Activated naive CD4-positive, alpha-beta T cell treated with Interleukin-2 at 50 U/mL for 16 hours (primary cell): ENCODE measurements around the gene DESI2.
"Not testable (repeated sequence)": the region's sequence is repeated elsewhere in the genome, so short reads cannot be mapped to it uniquely, and the experiment has no call there.

Source experiments
- DNase-seq: peaks from one replicate; pipeline ENCODE4 v3.0.0-alpha.2; 2020

The DESI2 gene

DNA sequence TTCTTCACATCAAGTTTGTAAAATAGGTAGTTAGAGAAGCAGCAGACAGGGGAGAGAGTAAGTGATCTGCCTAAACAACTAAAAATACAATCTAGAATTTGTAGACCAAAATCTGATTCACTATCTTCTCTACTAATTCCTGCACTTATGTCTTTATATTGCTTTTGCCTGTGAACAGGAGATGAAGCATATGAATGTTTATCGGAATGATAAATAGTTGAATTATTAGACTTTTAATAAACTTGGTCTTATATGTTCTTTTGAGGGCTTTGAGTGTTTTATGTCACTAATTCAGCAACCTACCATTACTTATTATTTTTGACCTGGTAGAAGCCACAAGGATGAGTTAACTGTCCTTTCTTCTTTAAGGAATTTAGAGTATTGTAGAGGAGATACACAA is 2.3 kb downstream of the DESI2 start:
- DNase-seq = no peak

DNA sequence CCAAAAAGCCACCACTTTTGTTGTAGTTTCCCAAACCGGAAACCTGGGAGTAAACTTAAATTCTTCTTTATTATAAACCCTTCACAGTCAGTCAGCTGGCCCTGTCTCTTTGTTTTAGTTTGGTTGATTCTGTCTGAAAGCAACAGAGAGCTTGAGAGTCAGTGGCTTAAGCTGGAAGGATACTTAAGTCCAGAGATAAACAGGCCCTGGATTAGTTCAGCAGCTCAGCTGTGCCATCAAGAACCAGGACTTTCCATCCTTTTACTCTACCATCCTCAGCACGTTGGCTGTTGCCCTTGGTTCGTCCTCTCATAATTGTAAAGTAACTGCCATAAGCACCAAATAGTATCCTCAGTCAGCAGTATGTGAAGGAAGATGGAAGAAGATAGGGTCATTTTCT is 4.5 kb downstream of the DESI2 start:
- DNase-seq = no peak

DNA sequence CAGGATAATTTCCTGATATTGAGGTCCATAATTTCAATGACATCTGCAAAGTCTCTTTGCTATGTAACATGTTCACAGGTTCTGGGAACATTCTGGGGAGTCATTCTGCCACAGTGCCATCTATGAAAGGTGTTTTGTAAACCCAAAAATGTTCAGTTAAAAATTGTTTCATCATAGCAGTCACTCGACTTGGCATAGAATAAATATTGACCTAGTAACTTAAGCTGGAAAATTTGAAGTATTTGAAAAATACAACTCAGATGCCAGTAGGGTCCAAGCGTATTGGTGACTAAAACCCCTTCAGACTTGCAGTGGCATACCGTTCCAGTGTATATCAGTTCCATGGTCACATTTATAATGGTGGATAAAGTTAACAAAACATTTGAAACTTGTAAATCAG is 6.8 kb downstream of the DESI2 start:
- DNase-seq = no peak

DNA sequence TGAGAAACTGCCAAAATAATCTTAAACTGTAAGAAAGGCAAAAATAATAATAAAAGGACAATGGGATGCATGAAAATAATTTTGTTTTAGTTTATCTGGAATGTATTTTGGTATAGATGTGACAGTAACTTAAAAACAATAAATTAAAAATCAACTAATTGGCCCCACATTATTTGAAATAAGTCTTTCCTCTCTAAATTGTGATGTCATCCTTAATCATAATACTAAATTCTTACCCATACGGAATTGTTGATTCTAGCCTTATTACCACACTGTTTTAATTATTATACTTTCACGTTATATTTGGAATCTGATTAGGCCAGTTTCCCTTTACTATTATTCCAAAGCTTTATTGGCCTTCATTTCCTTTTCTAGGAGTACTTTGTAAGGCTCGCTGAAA is 7.7 kb downstream of the DESI2 start:
- no peak for DNase-seq

DNA sequence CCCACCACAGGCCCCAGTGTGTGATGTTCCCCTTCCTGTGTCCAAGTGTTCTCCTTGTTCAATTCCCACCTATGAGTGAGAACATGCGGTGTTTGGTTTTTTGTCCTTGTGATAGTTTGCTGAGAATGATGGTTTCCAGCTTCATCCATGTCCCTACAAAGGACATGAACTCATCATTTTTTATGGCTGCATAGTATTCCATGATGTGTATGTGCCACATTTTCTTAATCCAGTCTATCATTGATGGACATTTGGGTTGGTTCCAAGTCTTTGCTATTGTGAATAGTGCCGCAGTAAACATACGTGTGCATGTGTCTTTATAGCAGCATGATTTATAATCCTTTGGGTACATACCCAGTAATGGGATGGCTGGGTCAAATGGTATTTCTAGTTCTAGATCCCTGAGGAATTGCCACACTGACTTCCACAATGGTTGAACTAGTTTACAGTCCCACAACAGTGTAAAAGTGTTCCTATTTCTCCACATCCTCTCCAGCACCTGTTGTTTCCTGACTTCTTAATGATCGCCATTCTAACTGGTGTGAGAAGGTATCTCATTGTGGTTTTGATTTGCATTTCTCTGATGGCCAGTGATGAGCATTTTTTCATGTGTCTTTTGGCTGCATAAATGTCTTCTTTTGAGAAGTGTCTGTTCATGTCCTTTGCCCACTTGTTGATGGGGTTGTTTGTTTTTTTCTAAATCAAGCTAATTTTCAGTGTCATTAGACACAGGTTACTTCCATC is 8.8 kb downstream of the DESI2 start:
- not testable (repeated sequence) for DNase-seq

DNA sequence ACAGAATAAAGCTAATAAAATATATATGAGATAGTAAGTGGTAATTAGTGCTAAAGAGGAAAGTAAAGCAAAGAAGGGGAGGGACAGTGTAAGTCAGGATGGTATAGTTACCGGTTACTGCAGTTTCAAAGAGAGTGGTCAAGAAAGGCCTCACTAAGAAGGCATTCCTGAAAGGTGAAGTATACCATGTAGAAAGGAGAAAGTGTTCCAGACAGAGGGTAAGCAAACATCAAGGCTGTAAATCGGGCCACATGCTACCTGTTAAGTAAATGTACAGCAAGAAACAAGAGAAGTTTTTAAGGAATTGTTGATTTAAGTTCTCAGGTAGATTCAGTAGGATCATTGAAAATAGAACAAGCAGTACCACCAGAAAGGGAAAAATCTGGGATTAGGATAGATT is 9.7 kb downstream of the DESI2 start:
- no peak for DNase-seq

GRCh38 chr1:244664353-244664752 is 11.4 kb downstream of the DESI2 start:
- no peak for DNase-seq

GRCh38 chr1:244665771-244666217 is 12.9 kb downstream of the DESI2 start:
- DNase-seq = no peak

DNA sequence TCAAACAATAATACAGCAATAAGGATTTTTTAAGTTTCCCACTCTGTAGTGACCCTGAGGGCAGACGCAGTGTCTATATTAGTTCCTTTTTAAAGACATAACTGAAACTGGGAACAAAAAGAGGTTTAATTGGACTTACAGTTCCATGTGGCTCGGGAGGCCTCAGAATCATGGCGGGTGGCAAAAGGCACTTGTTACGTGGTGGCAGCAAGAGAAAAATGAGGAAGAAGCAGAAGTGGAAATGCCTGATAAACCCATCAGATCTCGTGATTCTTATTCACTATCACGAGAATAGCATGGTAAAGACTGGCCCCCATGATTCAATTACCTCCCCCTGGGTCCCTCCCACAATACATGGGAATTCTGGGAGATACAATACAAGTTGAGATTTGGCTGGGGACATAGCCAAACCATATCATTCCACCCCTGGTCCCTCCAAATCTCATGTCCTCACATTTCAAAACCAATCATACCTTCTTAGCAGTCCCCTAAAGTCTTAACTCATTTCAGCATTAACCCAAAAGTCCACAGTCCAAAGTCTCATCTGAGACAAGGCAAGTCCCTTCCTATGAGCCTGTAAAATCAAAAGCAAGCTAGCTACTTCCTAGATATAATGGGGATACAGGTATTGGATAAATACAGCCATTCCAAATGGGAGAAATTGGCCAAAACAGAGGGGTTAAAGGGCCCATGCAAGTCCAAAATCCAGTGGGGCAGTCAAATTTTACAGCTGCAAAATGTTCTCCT is 13.9 kb downstream of the DESI2 start:
- not testable (repeated sequence) for DNase-seq

DNA sequence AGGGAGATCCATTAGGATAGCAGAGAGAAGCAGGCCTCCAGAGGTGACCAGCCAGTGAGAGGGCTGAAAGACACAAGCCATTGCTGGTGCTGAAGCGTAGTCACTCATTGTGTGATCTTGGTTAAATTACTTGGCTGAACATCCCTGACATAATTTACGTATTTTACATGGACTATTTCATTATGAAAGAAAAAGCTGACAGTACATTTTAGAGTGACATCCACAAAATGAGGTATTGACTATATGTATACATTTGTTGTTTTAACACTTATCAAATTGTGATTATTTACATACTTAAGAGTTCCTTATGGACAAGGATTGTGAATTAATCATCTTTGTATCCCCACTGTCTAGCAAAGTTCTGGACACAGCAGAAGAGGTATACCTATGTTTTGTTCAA is 14.9 kb downstream of the DESI2 start:
- no peak for DNase-seq

- no peak for DNase-seq
Measured at GRCh38 chr1:244672946-244673682, 20.2 kb downstream of the DESI2 start.

GRCh38 chr1:244674446-244674845 is 21.5 kb downstream of the DESI2 start:
- no peak for DNase-seq

DNA sequence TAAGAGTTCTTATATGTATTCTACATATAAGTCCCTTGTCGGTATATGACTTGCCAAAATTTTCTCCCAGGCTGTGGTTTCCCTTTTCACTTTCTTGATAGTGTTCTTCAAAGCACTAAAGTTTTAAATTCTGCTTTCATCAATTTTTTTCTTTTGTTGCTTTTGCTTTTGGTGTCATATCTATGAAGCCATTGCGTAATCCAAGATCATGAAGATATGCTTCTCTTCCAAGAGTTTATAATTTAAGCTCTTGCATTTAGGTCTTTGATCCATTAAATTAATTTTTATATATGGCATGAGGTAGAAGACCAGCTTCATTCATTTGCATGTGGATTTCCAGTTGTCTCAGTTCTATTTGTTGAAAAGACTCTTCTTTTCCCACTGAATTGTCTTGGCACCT is 22.2 kb downstream of the DESI2 start:
- no peak for DNase-seq

DNA sequence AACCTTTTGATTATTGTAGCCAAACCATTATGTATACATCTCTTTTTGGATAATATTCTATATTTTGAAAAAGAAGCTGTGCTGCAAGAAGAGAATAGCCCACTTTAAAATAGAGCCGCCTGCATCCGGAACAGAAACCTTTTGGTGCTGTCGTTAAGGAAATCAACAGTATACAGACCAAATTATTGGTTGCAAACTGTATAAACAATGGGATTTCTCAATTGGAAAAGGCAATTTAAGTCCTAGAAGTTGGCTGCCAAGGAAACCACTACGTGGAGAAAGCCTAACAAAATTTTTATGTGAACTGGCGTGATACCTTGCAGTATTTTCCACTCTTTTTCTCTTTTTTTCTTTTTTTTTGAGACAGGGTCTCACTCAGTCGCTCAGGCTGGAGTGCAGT is 25.8 kb downstream of the DESI2 start:
- no peak for DNase-seq

- DNase-seq = no peak
Measured at GRCh38 chr1:244680667-244681066, 27.7 kb downstream of the DESI2 start.

GRCh38 chr1:244682087-244682486 is 29.2 kb downstream of the DESI2 start:
- DNase-seq = not testable (repeated sequence)

GRCh38 chr1:244695937-244696336 is 43.0 kb downstream of the DESI2 start:
- no peak for DNase-seq

DNA sequence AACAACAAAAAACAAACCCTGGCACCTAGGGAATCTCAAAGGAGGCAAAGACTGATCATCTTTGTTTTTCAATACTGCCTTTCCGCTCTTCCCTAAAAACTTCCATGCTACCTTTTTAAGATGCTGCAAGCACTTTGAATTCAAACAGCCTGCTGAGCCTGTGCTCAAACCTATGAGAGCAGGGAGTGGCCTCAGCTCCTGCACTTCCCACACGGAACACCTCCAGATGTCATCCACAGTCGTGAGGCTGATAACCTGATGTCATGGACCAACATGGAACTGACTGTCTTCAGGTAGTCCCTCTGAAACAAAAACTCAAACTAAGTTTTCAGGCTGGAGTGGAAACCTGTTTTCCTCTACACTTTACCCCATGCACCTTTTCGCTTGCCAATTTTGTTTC is 46.8 kb downstream of the DESI2 start:
- no peak for DNase-seq

DNA sequence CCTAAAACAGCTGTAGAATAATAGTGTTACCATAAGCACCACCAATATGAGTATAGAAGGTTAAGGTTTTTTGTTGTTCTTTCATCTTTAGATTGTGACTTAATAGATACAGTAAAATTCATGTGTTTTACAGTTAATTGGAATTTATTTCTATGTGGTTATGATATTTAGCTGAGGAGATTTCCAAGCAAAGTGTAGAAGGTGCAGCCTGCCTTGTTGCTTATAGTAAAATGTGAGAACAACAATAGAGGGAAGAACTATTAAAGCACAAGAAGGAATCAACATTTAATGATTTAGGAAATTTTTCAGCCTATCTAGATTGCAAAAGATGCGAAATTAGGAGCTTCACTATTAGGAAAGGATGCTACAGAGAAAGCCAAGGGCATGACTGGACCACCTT is 47.9 kb downstream of the DESI2 start:
- DNase-seq = no peak

DNA sequence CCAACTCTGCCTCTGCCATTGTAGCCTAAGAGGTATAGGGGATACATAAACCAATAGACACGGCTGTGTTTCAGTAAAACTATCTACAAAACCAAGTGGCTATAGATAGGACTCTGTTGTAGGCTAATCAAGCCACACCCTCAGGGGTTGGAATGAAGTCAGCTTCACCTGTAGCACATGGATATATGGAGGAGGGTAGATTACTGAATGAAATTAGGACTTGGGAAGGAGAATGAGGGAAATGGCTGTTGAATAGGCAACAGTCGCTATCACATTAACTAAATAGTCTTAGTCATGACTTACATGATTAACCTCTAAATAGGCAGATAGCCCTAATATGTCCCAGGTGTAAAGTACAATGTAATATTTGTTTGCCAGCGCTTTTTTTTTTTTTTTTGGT is 49.7 kb downstream of the DESI2 start:
- no peak for DNase-seq

DNA sequence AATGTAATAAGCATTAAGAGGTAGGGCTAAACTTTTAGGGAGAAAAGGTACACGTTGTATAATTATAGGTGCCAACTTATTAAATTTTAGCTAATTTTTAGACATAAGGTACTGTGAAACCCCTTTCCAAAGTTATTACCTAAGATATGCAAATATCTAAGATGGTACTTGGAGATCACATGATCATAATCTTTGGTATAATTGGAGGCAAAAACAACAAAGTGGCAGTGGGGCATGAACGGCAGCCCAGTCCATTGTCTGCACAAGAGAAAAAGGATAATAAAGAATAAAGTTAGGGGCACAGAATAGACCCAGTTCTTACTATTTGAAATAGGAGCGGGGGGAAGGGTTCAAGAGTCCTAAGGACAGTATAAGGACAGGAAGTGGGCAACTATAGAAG is 51.2 kb downstream of the DESI2 start:
- no peak for DNase-seq

DNA sequence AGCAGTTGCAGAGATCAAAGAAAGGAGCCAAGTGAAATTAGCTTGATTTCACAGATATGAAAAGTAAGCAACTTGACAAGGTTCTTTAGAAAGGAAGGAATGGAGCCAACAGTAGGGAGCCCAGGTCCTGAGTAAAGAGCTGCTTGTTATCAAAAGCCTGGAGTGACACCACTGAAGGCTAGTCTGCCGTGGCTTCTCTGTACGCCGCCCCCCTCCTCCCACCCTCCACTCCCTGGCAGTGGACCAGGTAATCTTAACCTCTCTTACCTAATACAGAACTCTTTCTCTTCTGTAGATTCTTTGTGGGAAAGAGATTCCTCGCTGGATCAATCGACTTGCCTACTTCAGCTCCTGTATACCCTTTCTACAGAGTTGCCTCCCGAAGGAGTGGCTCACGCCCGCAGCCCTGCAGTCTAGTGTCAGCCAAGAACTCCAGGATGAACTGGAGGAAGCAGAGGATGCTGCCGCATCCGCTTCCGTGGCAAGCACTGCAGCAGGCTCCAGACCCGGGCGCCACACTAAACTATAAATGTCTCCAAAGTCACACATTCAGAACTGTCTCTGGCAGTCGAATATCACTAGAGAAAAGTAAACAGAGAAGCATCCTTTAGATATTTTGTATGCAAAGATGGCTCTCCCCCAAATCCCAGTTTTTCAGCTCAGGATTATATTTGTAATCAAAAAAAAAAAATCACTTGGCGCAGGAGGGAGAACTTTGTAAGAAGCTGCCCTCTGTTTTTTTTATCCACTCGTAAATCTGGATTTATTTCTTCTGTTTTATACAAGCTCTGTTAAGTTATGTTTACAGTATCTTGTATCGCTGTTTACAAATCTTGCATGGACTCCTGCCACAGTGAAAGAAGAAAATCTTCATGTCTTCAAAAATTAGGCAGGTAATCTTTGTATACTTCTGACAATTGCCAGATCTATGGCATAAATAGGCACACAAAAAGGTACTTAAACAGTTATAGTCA is 52.6 kb downstream of the DESI2 start:
- no peak for DNase-seq

GRCh38 chr1:244709076-244709475 is 56.1 kb downstream of the DESI2 start:
- DNase-seq = no peak
